Common myeloid progenitor, CD34-positive (primary cell): ENCODE measurements around the gene GRIA1.

Experiments used
- CTCF ChIA-PET: fragments of 350-600 bp; sonication (Branson Sonifier 250); formaldehyde crosslinking; loops from one replicate; lab custom pipeline; 2021; ENCODE audit warnings: antibody characterized with exemption; lab: Charles Lee
- POLR2A ChIA-PET: fragments of 350-600 bp; sonication (Branson Sonifier 250); formaldehyde crosslinking; loops from one replicate; lab custom pipeline; 2021; ENCODE audit warnings: antibody characterized with exemption; lab: Charles Lee
- DNase-seq, 3 donors: peaks; one replicate each; pipeline versions ENCODE4 v3.0.0 to v3.0.0-alpha.2; 2013
- H3K27ac ChIP-seq, 2 experiments: 1 replicate in 1 of 2; 2 replicates in 1 of 2; pipeline ENCODE4 v1.7.0; 2013; ENCODE audit warnings: inconsistent platforms in 2 of 2, low read length in 2 of 2, mild to moderate bottlenecking in 2 of 2, low read depth in 1 of 2, moderate library complexity in 1 of 2; ENCODE audit not compliant: severe bottlenecking in 2 of 2, insufficient read depth in 1 of 2, poor library complexity in 1 of 2
- H3K27me3 ChIP-seq, 5 experiments: replicated peaks in 2 of 5; 1 replicate in 3 of 5; 2 replicates in 2 of 5; pipeline versions ENCODE4 v1.6.1 to v1.7.0; 2013; ENCODE audit warnings: low read length in 4 of 5, mild to moderate bottlenecking in 2 of 5, moderate library complexity in 2 of 5, inconsistent platforms in 1 of 5; ENCODE audit not compliant: insufficient read depth in 5 of 5, control insufficient read depth in 4 of 5
- H3K36me3 ChIP-seq, 4 experiments: 1 replicate in 2 of 4; 2 replicates in 2 of 4; pipeline versions ENCODE4 v1.6.1 to v1.7.0; 2013; ENCODE audit warnings: low read length in 3 of 4, control low read depth in 1 of 4, mild to moderate bottlenecking in 1 of 4; ENCODE audit not compliant: control insufficient read depth in 4 of 4, insufficient read depth in 4 of 4
- H3K4me1 ChIP-seq, 4 experiments: 1 replicate in 3 of 4; 2 replicates in 1 of 4; pipeline versions ENCODE4 v1.6.1 to v1.7.1; 2013; ENCODE audit warnings: low read length in 3 of 4, mild to moderate bottlenecking in 3 of 4, control low read depth in 1 of 4, inconsistent platforms in 1 of 4, moderate library complexity in 1 of 4; ENCODE audit not compliant: control insufficient read depth in 4 of 4, insufficient read depth in 4 of 4; ENCODE audit errors: control extremely low read depth in 1 of 4
- H3K4me3 ChIP-seq, 7 experiments: 1 replicate in 4 of 7; 2 replicates in 3 of 7; pipeline versions ENCODE4 v1.5.1 to v1.7.0; 2013; ENCODE audit warnings: mild to moderate bottlenecking in 7 of 7, low read length in 6 of 7, moderate library complexity in 6 of 7, inconsistent platforms in 2 of 7, low read depth in 2 of 7, control low read depth in 1 of 7; ENCODE audit not compliant: insufficient read depth in 4 of 7, control insufficient read depth in 1 of 7; ENCODE audit errors: extremely low read depth in 1 of 7
- H3K9me3 ChIP-seq, 5 experiments: 1 replicate in 4 of 5; 2 replicates in 1 of 5; pipeline versions ENCODE4 v1.6.1 to v1.7.1; 2013; ENCODE audit warnings: low read length in 4 of 5, mild to moderate bottlenecking in 2 of 5, inconsistent platforms in 1 of 5, low read depth in 1 of 5, moderate library complexity in 1 of 5; ENCODE audit not compliant: control insufficient read depth in 4 of 5, insufficient read depth in 2 of 5; ENCODE audit errors: control extremely low read depth in 1 of 5
- WGBS: methylation state at CpG from one replicate; pipeline ENCODE4 v1.1.5; 2013; ENCODE audit not compliant: insufficient coverage; 5-methylcytosine and 5-hydroxymethylcytosine counted together

The GRIA1 gene

DNA sequence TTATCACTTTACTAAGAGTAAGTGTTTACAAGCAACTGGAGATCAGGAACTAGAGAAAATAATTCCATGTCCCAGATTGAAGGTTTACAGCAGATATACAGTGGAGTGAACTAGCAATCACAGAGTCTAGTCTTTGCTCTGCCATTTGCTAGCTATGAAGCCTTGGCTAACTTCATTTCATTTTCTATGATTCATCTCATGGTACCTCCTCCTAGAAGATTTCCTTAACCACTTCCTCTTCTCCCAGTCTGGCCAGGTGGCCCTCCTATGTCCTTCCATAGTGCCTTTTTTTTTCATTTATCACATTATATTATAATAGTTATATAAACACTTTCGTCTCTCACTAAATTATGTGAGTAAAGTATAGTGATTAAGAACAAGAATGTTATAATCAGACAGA, 52.1 kb downstream of the GRIA1 start:
- POLR2A ChIA-PET, result no interaction called here
- no peaks in the 10 kb centered on the region for H3K9me3 ChIP-seq
- H3K36me3 ChIP-seq, result no peaks in the 10 kb centered on the region
- H3K27ac ChIP-seq, result no peak overlapping the region
- CTCF ChIA-PET, result no interaction called here
- no peak overlapping the region for H3K4me3 ChIP-seq
- WGBS, result no CpG with 5 or more reads among the region's 1 CpG
- no peak for DNase-seq
- no peaks in the 10 kb centered on the region for H3K27me3 ChIP-seq
- H3K4me1 ChIP-seq, result no peaks in the 10 kb centered on the region

GRCh38 chr5:153543288-153543687, 52.8 kb downstream of the GRIA1 start:
- CTCF ChIA-PET, result no interaction called here
- Histone ChIP-seq H3K9me3 (no peaks in the 10 kb centered on the region), H3K4me1 (no peaks in the 10 kb centered on the region), H3K4me3 (no peak overlapping the region), H3K27ac (no peak overlapping the region), H3K36me3 (no peaks in the 10 kb centered on the region), H3K27me3 (no peaks in the 10 kb centered on the region)
- no peak for DNase-seq
- POLR2A ChIA-PET, result no interaction called here

DNA sequence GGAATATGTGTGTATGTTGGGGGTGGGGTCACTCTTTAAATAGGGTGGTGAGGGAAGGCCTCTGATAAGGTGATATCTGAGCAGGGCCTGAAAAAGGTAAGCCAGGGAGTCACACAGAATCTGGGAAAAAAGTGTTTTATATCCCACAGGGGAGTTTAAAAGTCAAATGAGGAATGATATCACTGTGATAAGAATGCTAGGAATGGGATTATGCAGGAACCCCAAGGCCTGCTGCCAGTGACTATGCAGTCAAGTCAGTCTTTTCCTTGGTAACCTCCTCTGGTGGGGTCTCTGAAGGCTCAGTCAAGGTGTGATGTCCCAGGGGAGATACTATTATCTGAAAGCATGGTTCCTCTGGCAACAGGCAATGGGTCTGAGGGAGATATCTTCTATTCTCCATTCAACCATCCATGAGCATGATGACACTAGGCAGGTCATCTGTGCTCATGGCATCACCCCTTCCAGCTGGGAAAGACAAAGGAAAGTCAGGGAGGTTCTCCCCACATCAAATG, 53.5 kb downstream of the GRIA1 start:
- POLR2A ChIA-PET, result no interaction called here
- H3K27me3 ChIP-seq, result no peaks in the 10 kb centered on the region

GRCh38 chr5:153544706-153545105, 54.2 kb downstream of the GRIA1 start:
- ChIA-PET CTCF (no interaction called here), POLR2A (no interaction called here)
- H3K4me1 ChIP-seq, result no peaks in the 10 kb centered on the region
- DNase-seq, result no peak
- no peak overlapping the region for H3K27ac ChIP-seq
- H3K27me3 ChIP-seq, result no peaks in the 10 kb centered on the region
- H3K9me3 ChIP-seq, result no peaks in the 10 kb centered on the region
- H3K4me3 ChIP-seq, result no peak overlapping the region
- no peaks in the 10 kb centered on the region for H3K36me3 ChIP-seq
- WGBS, result 70% methylated on average over 4 of the region's 4 CpGs

More for the DNA sequence above, 53.5 kb downstream of the GRIA1 start:
- no peak overlapping the region for H3K4me3 ChIP-seq
- H3K27ac ChIP-seq, result no peak overlapping the region
- H3K36me3 ChIP-seq, result no peaks in the 10 kb centered on the region
- CTCF ChIA-PET, result no interaction called here
- no peaks in the 10 kb centered on the region for H3K4me1 ChIP-seq
- H3K9me3 ChIP-seq, result no peaks in the 10 kb centered on the region
- DNase-seq, result no peak

DNA sequence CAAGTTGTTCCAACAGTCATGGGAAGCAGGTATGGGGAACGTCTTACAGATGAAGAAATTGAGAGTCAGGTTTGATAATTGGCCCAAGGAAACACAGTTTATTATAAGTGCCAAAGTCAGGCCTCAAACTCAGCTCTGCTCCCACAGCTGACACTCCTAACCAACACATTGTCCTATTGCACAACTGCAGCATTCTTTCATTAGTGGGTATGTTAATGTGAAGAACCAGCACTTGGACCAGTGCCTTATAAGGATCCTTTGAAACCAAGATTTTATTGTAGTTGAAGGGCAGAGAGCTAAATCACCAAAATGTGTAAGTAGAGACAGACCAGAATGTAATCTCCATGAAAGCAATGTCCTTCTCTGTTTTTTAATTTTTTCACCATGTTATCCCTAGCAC, 56.1 kb downstream of the GRIA1 start:
- Histone ChIP-seq H3K4me1 (peaks cover 0 to 3% (median 0%) of the 10 kb centered on the region in 4 experiments), H3K9me3 (no peaks in the 10 kb centered on the region), H3K4me3 (no peak overlapping the region), H3K27me3 (no peaks in the 10 kb centered on the region), H3K36me3 (no peaks in the 10 kb centered on the region), H3K27ac (no peak overlapping the region)
- WGBS, result 83% methylated on average over 1 of the region's 1 CpG
- ChIA-PET POLR2A (no interaction called here), CTCF (no interaction called here)
- no peak for DNase-seq

DNA sequence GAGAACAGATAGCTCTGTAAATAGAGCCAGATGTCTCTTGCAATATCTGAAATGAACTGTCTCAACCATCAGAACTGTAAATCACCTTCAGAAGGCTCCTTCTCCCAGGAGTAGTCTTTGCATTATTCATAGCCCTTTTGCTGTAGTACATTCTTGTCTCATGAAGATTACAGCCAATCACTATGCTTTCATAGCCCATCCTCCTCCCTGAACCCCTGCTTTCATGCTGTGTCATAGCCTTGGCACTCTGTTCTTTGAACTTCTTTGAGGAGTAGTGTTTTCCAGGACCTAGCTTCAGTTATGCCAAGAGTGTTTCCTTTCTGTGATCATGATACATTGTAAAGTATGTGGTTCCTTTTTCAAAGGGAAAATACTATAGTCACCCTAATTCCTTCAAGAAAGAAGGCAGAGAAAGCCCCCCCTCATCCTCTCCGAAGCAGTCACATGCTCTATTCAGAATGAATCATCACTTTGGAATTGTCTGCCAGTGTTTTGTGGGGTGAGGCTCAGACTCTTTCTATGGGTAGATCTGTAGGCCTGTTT, 61.1 kb downstream of the GRIA1 start:
- peak; percentile 38 to 82 (median 71) for DNase-seq
- Histone ChIP-seq H3K4me1 (peaks cover 0 to 16% (median 0%) of the 10 kb centered on the region in 4 experiments), H3K4me3 (no peak overlapping the region), H3K36me3 (no peaks in the 10 kb centered on the region), H3K27ac (peak overlapping the region in 1 of 2 experiments; percentile 31), H3K9me3 (no peaks in the 10 kb centered on the region), H3K27me3 (no peaks in the 10 kb centered on the region)
- no CpG with 5 or more reads among the region's 1 CpG for WGBS
- CTCF ChIA-PET, result interaction anchor here (1.4 kb wide), 1 partner anchor 8 kb away, joined by 5 read pairs; no protein-coding TSS in a partner anchor
- POLR2A ChIA-PET, result no interaction called here

DNA sequence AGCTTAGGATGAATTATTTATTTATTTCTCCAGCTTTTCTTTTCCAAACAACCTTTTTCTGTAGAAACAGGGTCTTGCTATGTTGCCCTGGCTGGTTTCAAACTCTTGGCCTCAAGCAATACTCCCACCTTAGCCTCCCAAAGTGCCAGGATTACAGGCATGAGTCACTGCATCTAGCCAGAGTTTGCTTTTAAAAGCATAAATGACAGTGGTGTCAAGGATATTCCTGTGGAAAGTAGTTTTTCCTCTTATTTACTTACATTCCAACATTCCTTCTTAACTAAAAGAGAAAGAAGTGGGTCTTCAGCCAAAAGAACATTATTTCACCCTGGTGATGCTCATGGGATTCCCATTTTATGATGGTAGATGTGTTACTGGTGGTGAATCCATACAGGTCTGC, 62.4 kb downstream of the GRIA1 start:
- Histone ChIP-seq H3K4me1 (peaks cover 0 to 16% (median 0%) of the 10 kb centered on the region in 4 experiments), H3K9me3 (no peaks in the 10 kb centered on the region), H3K4me3 (no peak overlapping the region), H3K27ac (no peak overlapping the region), H3K36me3 (no peaks in the 10 kb centered on the region), H3K27me3 (no peaks in the 10 kb centered on the region)
- ChIA-PET POLR2A (no interaction called here), CTCF (no interaction called here)
- no peak for DNase-seq
